Suprapubic skin (tissue), 4 donors: Measurements from ENCODE around the gene NOVA1. TPM values are rescaled to one million over a fixed set of nuclear protein-coding genes. Genes with fewer than 3 reads are reported as not detected.
A peak's percentile ranks its signal among the peaks of the same experiment; 100 is the strongest.

Experiments
- DNase-seq, 2 donors: peaks; one replicate each; pipeline ENCODE4 v3.0.0-alpha.2; 2019; ENCODE audit warnings: low spot score in 2 of 2
- H3K27ac ChIP-seq: fragments of 200-600 bp; sonication (generic); one replicate; pipeline ENCODE4 v1.5.1; 2019
- H3K27me3 ChIP-seq: fragments of 200-600 bp; sonication (generic); one replicate; pipeline ENCODE4 v1.5.1; 2019
- H3K36me3 ChIP-seq: fragments of 200-600 bp; sonication (generic); one replicate; pipeline ENCODE4 v1.5.1; 2019
- H3K4me1 ChIP-seq: fragments of 200-600 bp; sonication (generic); one replicate; pipeline ENCODE4 v1.5.1; 2019
- H3K4me3 ChIP-seq: fragments of 200-600 bp; sonication (generic); one replicate; pipeline ENCODE4 v1.5.1; 2019; ENCODE audit warnings: mild to moderate bottlenecking
- H3K9me3 ChIP-seq: fragments of 200-600 bp; sonication (generic); one replicate; pipeline ENCODE4 v1.5.1; 2019
- CTCF ChIP-seq, 2 donors: fragments of 200-600 bp in 1 of 2; fragments of 450-650 bp in 1 of 2; sonication (generic) in 1 of 2; IDR thresholded peaks; one replicate each; pipeline ENCODE4 v1.5.1; 2016 to 2019; ENCODE audit warnings: antibody characterized with exemption in 2 of 2, mild to moderate bottlenecking in 1 of 2, moderate library complexity in 1 of 2
- EP300 ChIP-seq: sonication (generic); formaldehyde crosslinking; IDR thresholded peaks from one replicate; pipeline ENCODE4 v1.6.1; 2017; ENCODE audit warnings: antibody characterized with exemption
- POLR2A ChIP-seq, 2 donors: fragments of 450-650 bp; IDR thresholded peaks; one replicate each; pipeline ENCODE4 v1.6.1; 2017; ENCODE audit warnings: antibody characterized with exemption in 2 of 2, mild to moderate bottlenecking in 2 of 2, moderate library complexity in 2 of 2
- POLR2AphosphoS5 ChIP-seq, 3 donors: sonication (generic); formaldehyde crosslinking; IDR thresholded peaks; one replicate each; pipeline ENCODE4 v1.6.1; 2017; ENCODE audit warnings: antibody characterized with exemption in 3 of 3
- WGBS: methylation state at CpG from one replicate; pipeline ENCODE4 v1.1.5; 2018; 5-methylcytosine and 5-hydroxymethylcytosine counted together
- total RNA-seq, 4 donors: library from RNA; depleted of rRNA; stranded (reverse); fragments of >200 nt; gene quantifications; one replicate each; pipeline ENCODE4 v1.1.0, GENCODE V29; 2016

Gene NOVA1
- total RNA-seq, 4 donors from 2014 or later: 1.5 to 12.2 (median 4.8) TPM

- DNase-seq: peak in 1 of 2 donors; percentile 51
- peak overlapping the region; percentile 92 for H3K27ac ChIP-seq
- WGBS: 3% methylated on average over 21 of the region's 21 CpGs
Measured at GRCh38 chr14:26596543-26597061, 1.2 kb downstream of the NOVA1 start.

GRCh38 chr14:26595926-26596542 lies 1.8 kb downstream of the NOVA1 start:
- H3K4me1 ChIP-seq: peaks cover 17% of the 10 kb centered on the region
- H3K36me3 ChIP-seq: no peaks in the 10 kb centered on the region
- H3K27me3 ChIP-seq: peaks cover 24% of the 10 kb centered on the region
- no peaks in the 10 kb centered on the region for H3K9me3 ChIP-seq
- 19% methylated on average over 8 of the region's 8 CpGs for whole genome bisulfite sequencing
- peak overlapping the region; percentile 75 for H3K4me3 ChIP-seq
- peak overlapping the region; percentile 92 for H3K27ac ChIP-seq
- TF ChIP-seq EP300 (no peak), POLR2A (IDR thresholded peaks at IDR 0.05) (no peak), CTCF (IDR thresholded peaks at IDR 0.05) (no peak), POLR2AphosphoS5 (IDR thresholded peaks at IDR 0.05) (no peak)
- DNase-seq: no peak

More at GRCh38 chr14:26596543-26597061, 1.2 kb downstream of the NOVA1 start:
- Histone ChIP-seq H3K4me1 (peaks cover 17% of the 10 kb centered on the region), H3K36me3 (no peaks in the 10 kb centered on the region), H3K9me3 (no peaks in the 10 kb centered on the region), H3K4me3 (peak overlapping the region; percentile 75), H3K27me3 (peaks cover 24% of the 10 kb centered on the region)
- TF ChIP-seq POLR2AphosphoS5 (IDR thresholded peaks at IDR 0.05) (no peak), CTCF (IDR thresholded peaks at IDR 0.05) (no peak), POLR2A (IDR thresholded peaks at IDR 0.05) (no peak), EP300 (no peak)

- H3K27me3 ChIP-seq: peaks cover 24% of the 10 kb centered on the region
- no peak overlapping the region for H3K27ac ChIP-seq
- 71% methylated on average over 2 of the region's 2 CpGs for WGBS
- TF ChIP-seq POLR2A (IDR thresholded peaks at IDR 0.05) (no peak), CTCF (IDR thresholded peaks at IDR 0.05) (no peak)
- no peaks in the 10 kb centered on the region for H3K9me3 ChIP-seq
- peaks cover 17% of the 10 kb centered on the region for H3K4me1 ChIP-seq
- peak overlapping the region; percentile 75 for H3K4me3 ChIP-seq
- no peaks in the 10 kb centered on the region for H3K36me3 ChIP-seq
- no peak for DNase-seq
Measured at GRCh38 chr14:26594756-26595545, 2.9 kb downstream of the NOVA1 start.

- H3K27me3 ChIP-seq: peaks cover 24% of the 10 kb centered on the region
- H3K36me3 ChIP-seq: no peaks in the 10 kb centered on the region
- 42% methylated on average over 2 of the region's 2 CpGs for WGBS
- H3K27ac ChIP-seq: no peak overlapping the region
- no peak for DNase-seq
- peaks cover 16% of the 10 kb centered on the region for H3K4me1 ChIP-seq
- H3K4me3 ChIP-seq: peak overlapping the region; percentile 19
- TF ChIP-seq POLR2AphosphoS5 (IDR thresholded peaks at IDR 0.05) (no peak), POLR2A (IDR thresholded peaks at IDR 0.05) (no peak), CTCF (IDR thresholded peaks at IDR 0.05) (no peak), EP300 (no peak)
- no peaks in the 10 kb centered on the region for H3K9me3 ChIP-seq
Measured at GRCh38 chr14:26594148-26594547, 3.7 kb downstream of the NOVA1 start.

- Histone ChIP-seq H3K27me3 (peaks cover 19% of the 10 kb centered on the region), H3K4me1 (peaks cover 8% of the 10 kb centered on the region), H3K27ac (no peak overlapping the region), H3K4me3 (peak overlapping the region; percentile 19), H3K9me3 (no peaks in the 10 kb centered on the region), H3K36me3 (no peaks in the 10 kb centered on the region)
- DNase-seq: no peak
- 91% methylated on average over 4 of the region's 4 CpGs for WGBS
- no peak for TF ChIP-seq POLR2AphosphoS5 (IDR thresholded peaks at IDR 0.05)
Measured at GRCh38 chr14:26593357-26593756, 4.5 kb downstream of the NOVA1 start.
